ENCODE results near the gene RAP1A.

RAP1A gene

DNA sequence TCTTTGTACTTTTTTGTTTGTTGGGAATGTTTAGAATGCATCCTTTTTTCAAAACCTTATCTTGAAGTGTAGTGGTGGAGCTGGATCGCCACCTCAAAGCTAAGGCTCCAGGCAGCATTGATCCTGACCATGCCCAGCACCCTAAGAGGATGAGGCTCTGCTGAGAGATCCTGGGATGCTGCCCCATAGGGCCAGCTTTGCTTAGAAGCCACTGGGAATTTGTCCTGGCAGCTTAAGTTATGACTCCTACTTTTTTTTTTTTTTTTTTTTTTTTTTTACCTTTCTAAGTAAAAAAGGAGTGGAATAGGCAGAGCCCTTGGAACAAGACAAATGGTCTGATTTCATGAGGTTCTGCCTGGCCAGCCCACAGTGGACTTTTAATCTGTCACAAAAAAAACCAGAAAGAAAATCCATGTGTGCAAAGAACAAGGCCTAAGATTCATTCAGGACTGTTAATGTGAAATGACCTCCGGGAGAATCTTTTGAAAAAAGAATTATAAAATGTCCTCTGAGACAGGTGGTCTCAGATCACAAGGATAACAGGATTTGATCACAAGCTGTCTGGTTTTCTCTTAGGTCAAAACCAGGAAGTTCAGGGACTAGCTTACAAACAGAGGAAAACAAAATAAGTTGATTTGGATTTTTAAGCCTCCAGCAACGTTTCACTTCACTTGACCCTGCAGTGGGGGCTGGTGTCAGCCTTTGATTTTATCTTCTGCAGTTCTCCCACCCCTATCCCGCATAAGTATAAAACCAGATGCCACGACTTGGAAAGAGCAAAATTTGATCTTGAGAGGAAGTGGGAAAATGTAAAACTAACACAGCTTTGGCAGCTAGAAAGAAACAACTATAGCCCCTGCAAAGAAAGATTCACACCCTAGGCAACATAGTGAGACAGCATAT, 25.9 kb upstream of the RAP1A start:
- DNase-seq (ENCODE audit: extremely low read depth, insufficient read length): no peak
- H3K4me3 ChIP-seq (replicated peaks; ENCODE audit: low read depth, low read length): peak overlapping the region; percentile 1; the same call in 1 of the 2 replicates
- H3K27me3 ChIP-seq (replicated peaks; ENCODE audit: control insufficient read depth, insufficient read depth, low read length): no peaks in the 10 kb centered on the region
- TF ChIP-seq, protein P1, sequence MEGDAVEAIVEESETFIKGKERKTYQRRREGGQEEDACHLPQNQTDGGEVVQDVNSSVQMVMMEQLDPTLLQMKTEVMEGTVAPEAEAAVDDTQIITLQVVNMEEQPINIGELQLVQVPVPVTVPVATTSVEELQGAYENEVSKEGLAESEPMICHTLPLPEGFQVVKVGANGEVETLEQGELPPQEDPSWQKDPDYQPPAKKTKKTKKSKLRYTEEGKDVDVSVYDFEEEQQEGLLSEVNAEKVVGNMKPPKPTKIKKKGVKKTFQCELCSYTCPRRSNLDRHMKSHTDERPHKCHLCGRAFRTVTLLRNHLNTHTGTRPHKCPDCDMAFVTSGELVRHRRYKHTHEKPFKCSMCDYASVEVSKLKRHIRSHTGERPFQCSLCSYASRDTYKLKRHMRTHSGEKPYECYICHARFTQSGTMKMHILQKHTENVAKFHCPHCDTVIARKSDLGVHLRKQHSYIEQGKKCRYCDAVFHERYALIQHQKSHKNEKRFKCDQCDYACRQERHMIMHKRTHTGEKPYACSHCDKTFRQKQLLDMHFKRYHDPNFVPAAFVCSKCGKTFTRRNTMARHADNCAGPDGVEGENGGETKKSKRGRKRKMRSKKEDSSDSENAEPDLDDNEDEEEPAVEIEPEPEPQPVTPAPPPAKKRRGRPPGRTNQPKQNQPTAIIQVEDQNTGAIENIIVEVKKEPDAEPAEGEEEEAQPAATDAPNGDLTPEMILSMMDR (IDR thresholded peaks at IDR 0.05; ENCODE audit: insufficient read depth, low read length, poor library complexity, severe bottlenecking): no peak
- H3K36me3 ChIP-seq (ENCODE audit: control insufficient read depth, insufficient read depth, low read length): no peaks in the 10 kb centered on the region

DNA sequence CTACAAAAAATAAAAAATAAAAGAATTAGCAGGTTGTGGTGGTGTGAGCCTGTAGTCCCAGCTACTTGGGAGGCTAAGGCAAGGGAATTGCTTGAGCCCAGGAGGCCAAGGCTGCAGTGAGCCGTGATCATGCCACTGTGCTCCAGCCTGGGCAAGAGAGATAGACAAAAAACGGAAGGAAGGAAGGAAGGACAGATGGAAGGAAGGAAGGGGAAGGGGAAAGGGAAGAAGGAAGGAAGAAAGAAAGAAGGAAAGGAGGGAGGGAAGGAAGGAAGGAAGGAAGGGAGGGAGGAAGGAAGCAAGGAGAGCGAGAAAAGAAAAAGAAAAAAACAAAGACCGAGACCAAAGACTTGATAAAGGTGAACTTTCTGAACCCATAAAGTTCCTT, 25.3 kb upstream of the RAP1A start:
- DNase-seq (ENCODE audit: extremely low read depth, insufficient read length): no peak
- Histone ChIP-seq H3K27me3 (replicated peaks; ENCODE audit: control insufficient read depth, insufficient read depth, low read length) (no peaks in the 10 kb centered on the region), H3K36me3 (ENCODE audit: control insufficient read depth, insufficient read depth, low read length) (no peaks in the 10 kb centered on the region), H3K4me3 (replicated peaks; ENCODE audit: low read depth, low read length) (no peak overlapping the region)
- TF ChIP-seq, protein P1 (IDR thresholded peaks at IDR 0.05; ENCODE audit: insufficient read depth, low read length, poor library complexity, severe bottlenecking): no peak

DNA sequence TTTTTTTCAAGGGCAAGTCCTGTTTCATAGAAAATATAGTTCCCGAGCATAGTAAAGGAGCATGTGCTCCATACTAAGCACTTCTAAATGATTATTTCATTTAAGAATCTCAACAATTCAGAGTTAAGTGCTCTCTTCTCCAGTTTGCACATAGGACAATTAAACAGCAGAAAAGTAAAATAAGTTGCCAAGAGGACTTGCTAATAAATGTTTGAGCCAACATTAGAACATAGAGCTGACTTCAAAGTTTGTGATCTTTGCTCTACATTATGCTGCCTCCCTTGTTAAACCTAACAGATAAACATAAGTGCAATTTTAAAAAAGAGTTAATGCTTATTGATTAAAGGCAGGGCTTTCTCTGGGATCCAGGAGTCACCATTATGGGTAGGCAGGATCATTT, 23.8 kb upstream of the RAP1A start:
- no peak for DNase-seq (ENCODE audit: extremely low read depth, insufficient read length)
- no peaks in the 10 kb centered on the region for H3K36me3 ChIP-seq (ENCODE audit: control insufficient read depth, insufficient read depth, low read length)
- TF ChIP-seq, protein P1 (IDR thresholded peaks at IDR 0.05; ENCODE audit: insufficient read depth, low read length, poor library complexity, severe bottlenecking): no peak
- H3K4me3 ChIP-seq (replicated peaks; ENCODE audit: low read depth, low read length): no peak overlapping the region
- H3K27me3 ChIP-seq (replicated peaks; ENCODE audit: control insufficient read depth, insufficient read depth, low read length): no peaks in the 10 kb centered on the region

DNA sequence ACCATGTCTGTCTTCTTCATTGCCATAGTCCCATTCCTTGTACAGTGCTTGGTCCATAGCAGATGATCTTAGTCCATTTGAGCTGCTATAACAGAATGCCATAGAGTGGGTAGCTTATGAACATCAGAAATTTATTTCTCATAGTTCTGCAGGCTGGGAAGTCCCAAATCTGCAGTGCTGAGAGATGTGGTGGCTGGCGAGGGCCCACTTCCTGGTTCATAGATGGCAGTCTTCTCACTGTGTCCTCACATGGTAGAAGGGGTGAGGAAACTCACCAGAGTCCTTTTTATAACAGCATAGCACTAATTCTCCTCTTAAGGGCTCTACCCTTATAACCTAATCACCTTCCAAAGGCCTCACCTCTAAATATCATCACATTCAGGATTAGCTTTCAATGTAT, 23.1 kb upstream of the RAP1A start:
- no peak for DNase-seq (ENCODE audit: extremely low read depth, insufficient read length)
- no peaks in the 10 kb centered on the region for H3K27me3 ChIP-seq (replicated peaks; ENCODE audit: control insufficient read depth, insufficient read depth, low read length)
- H3K4me3 ChIP-seq (replicated peaks; ENCODE audit: low read depth, low read length): no peak overlapping the region
- TF ChIP-seq, protein P1 (IDR thresholded peaks at IDR 0.05; ENCODE audit: insufficient read depth, low read length, poor library complexity, severe bottlenecking): no peak
- no peaks in the 10 kb centered on the region for H3K36me3 ChIP-seq (ENCODE audit: control insufficient read depth, insufficient read depth, low read length)

DNA sequence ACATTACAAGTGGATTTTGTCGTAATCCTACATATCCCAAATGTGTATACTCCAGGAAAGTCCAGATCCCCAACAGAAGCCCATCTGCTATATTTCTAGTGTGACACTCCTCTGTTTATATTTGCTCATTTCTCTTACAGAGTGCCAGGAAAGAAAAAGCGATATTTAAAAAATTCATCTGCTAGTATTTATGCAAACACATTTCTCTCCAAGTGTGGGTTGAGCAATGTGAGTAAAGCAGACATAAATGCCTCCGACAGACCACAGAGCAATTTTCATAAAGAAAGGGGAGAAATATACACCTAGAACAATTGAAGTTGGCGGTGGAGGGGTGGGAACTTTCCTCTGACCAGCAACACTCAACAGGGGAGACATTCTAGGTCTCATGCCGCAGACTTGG, 22.2 kb upstream of the RAP1A start:
- no peak for DNase-seq (ENCODE audit: extremely low read depth, insufficient read length)
- TF ChIP-seq, protein P1 (IDR thresholded peaks at IDR 0.05; ENCODE audit: insufficient read depth, low read length, poor library complexity, severe bottlenecking): no peak
- Histone ChIP-seq H3K27me3 (replicated peaks; ENCODE audit: control insufficient read depth, insufficient read depth, low read length) (no peaks in the 10 kb centered on the region), H3K4me3 (replicated peaks; ENCODE audit: low read depth, low read length) (no peak overlapping the region), H3K36me3 (ENCODE audit: control insufficient read depth, insufficient read depth, low read length) (no peaks in the 10 kb centered on the region)
